CD4-positive, alpha-beta T cell treated with Interleukin-12 subunit alpha and Interleukin-12 subunit beta, for 1 hour (primary cell): ENCODE data around the gene ADRA2C.

Source experiments
- DNase-seq: peaks from one replicate; pipeline ENCODE4 v3.0.0-alpha.2; 2020

ADRA2C gene

DNA sequence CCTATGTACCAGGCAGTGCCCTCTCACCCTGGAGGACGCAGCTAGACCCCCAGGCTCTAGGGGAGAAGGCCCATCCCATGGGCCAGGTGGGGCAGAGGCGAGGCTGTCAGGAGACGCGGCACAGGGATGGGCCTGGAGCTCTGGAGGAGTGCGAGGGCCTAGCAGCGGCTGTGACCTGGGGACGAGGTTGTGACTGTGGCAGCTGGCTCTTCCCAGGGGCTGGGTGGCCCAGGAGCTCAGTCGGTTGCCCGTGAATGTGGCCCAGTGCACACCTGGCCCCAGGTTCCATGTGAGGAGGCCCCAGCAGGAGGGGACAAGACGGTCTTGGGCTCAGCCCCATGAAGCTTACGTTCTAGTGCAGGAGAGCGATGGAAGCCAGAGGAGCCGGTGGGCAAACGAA lies 31.0 kb upstream of the ADRA2C start:
- DNase-seq: no peak

- DNase-seq: no peak
Observed at GRCh38 chr4:3736290-3736689, 29.9 kb upstream of the ADRA2C start.

DNA sequence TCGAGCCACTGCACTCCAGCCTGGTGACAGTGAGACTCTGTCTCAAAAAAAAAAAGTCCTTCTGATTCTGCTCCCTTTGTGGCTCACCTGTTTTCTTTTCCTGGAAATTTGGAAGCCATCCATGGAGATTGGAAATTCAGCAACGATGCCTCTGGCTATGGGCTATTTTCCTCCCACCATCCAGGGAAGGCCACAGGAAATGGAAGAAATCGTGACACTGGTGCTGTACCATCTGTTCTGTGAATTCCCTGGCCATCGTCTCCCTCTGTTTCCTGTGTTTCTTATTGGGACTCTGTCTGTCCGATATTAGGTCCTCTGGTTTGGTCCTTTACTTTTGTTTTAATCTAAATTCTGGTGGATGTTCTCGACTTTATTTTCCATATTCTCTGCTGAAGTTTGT lies 29.4 kb upstream of the ADRA2C start:
- DNase-seq: no peak

GRCh38 chr4:3739577-3739976 lies 26.6 kb upstream of the ADRA2C start:
- DNase-seq: no peak

DNA sequence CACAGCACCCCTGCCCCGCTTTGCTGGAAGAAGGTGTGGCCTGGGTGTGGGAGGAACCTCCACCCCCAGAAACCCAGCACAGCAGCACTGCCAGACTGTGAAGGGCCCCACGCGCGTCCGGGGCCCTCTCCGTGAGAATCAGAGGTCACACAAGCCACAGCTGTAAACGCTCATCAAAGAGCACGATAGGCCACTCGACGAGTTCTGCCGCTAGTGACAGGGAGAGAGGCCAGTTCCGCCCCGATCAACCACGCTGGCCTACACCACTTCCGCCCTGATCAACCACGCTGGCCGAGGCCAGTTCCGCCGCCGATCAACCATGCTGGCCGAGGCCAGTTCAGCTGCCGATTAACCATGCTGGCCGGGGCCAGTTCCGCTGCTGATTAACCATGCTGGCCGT lies 25.9 kb upstream of the ADRA2C start:
- no peak for DNase-seq

GRCh38 chr4:3741217-3742011 lies 24.8 kb upstream of the ADRA2C start:
- DNase-seq: no peak

- DNase-seq: no peak
Observed at GRCh38 chr4:3742610-3743009, 23.6 kb upstream of the ADRA2C start.

- DNase-seq: no peak
Observed at GRCh38 chr4:3744232-3744631, 22.0 kb upstream of the ADRA2C start.

DNA sequence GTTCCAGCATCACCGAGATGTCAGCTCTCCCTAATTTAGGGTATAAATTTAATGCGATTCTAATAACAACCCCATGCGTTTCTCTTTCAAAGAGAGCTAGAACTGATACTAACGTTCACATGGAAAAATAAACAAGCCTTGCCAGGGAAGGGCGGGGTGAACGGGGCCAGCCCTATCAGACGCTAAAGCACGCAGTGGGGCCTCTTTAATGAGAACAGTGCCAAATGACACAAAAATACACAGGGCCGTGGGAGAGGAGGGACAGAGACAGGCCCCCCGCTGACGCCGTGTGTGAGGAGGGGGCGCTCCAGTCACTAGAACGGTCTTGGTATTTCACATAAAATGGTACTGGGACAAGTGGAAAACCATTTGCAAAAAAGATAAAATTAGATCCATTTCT lies 21.3 kb upstream of the ADRA2C start:
- no peak for DNase-seq

DNA sequence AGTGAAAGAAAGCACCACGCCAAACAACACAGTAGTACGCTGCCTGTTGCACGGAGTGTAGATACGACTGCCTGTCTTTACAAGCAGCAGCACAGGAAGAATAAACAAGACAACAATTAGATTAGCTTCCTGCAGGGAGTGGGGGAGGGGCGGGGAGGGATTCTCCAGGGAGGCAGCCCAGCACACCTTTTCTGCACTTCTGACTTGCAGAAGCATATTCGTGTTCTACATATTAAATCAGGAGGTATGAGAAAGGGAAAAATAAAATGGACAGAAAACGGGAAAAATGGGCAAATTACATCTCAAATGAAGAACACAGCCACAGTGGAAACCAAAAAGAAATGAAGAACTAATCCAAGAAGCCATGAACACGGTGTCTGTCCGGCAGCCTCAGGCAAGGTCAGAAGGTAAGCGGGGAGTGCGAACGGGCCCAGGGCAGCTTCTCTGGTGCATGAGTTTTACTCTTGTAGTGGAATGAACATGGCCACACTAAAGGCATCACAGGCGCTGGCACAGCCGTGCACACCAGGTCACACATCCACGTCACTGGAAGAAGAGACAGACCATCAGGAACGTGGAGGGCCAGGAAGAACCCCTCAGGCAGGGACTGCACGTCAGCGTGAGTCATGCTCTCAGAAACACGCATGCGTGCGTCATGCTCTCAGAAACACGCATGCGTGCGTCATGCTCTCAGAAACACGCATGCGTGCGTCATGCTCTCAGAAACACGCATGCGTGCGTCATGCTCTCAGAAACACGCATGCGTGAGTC lies 20.1 kb upstream of the ADRA2C start:
- no peak for DNase-seq

- no peak for DNase-seq
Observed at GRCh38 chr4:3746701-3747580, 19.2 kb upstream of the ADRA2C start.

DNA sequence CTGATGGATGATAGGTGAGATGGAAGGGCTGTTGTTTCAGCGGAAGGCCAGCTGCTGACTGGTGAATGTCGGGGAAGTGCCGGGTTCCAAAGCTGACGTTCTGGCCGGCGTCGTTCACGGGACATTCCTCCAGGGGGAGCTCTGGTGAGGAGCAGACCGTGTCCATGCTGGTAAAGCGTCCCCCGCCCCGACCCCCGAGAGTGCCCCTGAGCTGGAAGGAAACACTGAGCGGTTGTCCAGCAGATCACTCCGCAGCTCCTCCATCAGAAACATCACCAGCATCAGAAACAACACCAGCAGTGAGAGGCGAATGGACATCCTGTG lies 18.6 kb upstream of the ADRA2C start:
- DNase-seq: no peak

DNA sequence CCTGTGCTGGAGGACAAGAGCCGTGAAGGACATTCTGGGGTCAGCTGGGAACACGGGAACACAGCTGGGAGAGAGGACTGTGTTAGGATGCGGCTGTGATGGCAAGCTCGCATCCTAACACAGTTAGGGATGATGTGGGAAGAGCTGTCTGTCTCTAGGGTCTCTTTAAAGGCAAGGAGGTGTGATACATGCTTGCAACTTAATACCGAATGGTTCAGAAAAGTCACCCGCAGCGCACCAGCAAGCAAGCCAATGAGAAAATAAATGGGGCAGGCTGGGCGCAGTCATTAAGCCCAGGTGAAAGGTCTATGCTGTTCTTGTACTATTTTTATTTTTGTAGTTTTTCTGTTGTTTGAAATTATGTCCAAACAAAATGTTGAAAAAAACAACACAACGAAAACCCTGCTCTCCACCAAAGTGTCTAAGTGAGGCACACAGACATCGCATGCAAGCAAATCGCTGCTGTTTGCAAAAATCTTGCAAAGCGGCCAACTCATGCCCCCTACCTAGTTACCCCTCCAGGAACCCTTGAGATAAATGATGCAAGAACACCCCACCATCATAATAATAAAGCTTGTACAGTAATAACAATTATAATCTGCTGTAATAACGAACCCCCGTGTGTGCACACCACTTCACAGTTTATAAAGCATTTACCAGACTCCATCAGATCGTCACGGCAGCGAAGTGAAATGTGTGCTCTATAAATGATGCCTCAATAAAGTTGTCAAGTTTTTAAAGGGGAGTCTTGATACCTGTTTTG lies 17.9 kb upstream of the ADRA2C start:
- DNase-seq: no peak

- no peak for DNase-seq
Observed at GRCh38 chr4:3749081-3749480, 17.1 kb upstream of the ADRA2C start.

DNA sequence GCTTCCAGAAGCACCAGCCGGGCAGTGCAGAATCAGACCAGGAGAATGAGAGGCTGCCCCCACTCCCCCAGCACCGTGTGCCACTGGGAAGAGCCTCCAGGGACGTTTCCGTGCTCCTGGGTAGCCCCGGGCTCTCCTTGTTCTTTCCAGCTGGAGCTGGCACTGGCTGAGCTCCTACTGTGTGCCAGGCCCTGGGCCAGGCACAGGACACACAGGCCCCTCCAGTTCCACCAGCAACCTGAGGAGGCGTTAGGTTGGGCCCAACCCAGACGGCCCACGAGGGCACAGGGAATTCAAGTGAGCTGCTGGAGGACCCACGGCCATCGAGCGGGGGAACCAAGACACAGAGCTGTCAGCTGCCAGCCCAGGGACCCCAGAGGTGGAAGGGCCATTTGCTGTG lies 15.9 kb upstream of the ADRA2C start:
- no peak for DNase-seq

GRCh38 chr4:3752022-3752421 lies 14.2 kb upstream of the ADRA2C start:
- no peak for DNase-seq

DNA sequence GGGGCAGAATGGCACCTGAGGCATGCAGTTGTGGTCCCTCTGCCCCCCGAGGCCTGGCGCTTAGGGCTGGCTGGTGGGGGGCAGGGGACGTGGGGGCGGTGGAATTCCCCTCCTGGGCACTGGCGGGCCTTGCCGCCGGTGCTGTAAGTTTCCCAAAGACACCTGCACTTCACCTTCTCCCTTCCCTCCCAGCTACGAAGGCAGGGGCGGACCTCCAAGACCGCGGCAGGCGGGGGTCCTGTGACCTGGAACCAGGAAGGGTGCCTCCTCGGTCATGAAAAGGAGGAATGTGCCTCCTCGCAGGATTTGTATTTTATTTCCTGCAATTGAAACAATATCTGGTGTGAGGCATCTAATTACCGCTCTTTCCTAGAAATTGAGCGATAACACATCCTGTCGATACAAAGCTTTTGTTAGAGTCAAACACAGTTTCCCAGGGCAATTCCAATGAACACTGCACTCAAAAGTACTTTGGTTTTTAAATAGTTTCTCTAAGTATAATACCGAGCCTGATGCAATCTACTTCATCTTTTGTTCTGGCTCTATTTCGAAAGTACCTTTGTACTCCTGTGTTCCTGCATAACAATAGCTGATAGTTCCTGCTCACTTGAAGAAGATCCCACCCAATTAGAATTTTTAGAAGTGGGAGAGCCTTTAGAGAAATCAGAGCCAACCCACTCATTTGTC lies 12.3 kb upstream of the ADRA2C start:
- no peak for DNase-seq

- no peak for DNase-seq
Observed at GRCh38 chr4:3756343-3757059, 9.7 kb upstream of the ADRA2C start.

DNA sequence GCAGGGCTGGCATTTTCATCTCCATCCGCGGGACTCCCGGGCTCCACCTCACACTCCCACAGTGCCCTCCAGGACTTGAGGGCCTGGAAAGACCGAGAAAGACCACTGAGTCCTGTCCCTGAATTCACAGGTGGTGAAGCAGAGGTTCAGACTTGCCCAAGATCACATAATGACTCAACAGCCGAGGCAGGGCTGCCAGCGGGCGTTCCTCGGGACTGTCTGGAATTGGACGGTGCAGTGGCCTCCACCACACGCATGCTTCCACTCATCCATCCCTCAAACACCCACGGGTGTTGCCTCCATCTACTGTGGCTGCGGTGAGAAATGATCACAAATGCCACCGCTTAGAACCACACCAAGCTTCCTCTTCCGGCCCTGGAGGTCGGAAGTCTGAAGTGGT lies 6.9 kb upstream of the ADRA2C start:
- DNase-seq: no peak

GRCh38 chr4:3760346-3760745 lies 5.8 kb upstream of the ADRA2C start:
- no peak for DNase-seq

- no peak for DNase-seq
Observed at GRCh38 chr4:3760841-3761240, 5.3 kb upstream of the ADRA2C start.

GRCh38 chr4:3762264-3762663 lies 3.9 kb upstream of the ADRA2C start:
- no peak for DNase-seq
